Brain microvascular endothelial cell (primary cell): ENCODE measurements around the gene ASPHD1.

Source experiments
- DNase-seq: peaks from one replicate; pipeline ENCODE4 v3.0.0-alpha.2; 2020
- H3K27ac ChIP-seq: fragments of 250-450 bp; sonication (Bioruptor Pico); 2 replicates; pipeline ENCODE4 v1.5.1; 2020; ENCODE audit warnings: mild to moderate bottlenecking, moderate library complexity
- H3K27me3 ChIP-seq: fragments of 250-450 bp; sonication (Bioruptor Pico); replicated peaks from 2 replicates; pipeline ENCODE4 v1.5.1; 2020; ENCODE audit warnings: mild to moderate bottlenecking
- H3K36me3 ChIP-seq: fragments of 250-450 bp; sonication (Bioruptor Pico); replicated peaks from 2 replicates; pipeline ENCODE4 v1.5.1; 2020; ENCODE audit warnings: mild to moderate bottlenecking
- H3K4me3 ChIP-seq: 2 replicates; pipeline ENCODE4 v1.5.1; 2011; ENCODE audit warnings: low read depth, mild to moderate bottlenecking, control low read depth, low read length, moderate library complexity
- in situ Hi-C: cut with HindIII; loops from 2 replicates; pipeline ENCODE4 v1.10.0; 2017; ENCODE audit warnings: low sequenced_read_pairs, low pct_ligation_motif_present
- TF ChIP-seq, protein P1 (sequence below): IDR thresholded peaks from 2 replicates; pipeline ENCODE4 v1.5.1; 2011; ENCODE audit warnings: low read depth, mild to moderate bottlenecking, moderate library complexity, low read length, control low read depth, inconsistent platforms; ENCODE audit errors: missing control alignments

Gene ASPHD1

DNA sequence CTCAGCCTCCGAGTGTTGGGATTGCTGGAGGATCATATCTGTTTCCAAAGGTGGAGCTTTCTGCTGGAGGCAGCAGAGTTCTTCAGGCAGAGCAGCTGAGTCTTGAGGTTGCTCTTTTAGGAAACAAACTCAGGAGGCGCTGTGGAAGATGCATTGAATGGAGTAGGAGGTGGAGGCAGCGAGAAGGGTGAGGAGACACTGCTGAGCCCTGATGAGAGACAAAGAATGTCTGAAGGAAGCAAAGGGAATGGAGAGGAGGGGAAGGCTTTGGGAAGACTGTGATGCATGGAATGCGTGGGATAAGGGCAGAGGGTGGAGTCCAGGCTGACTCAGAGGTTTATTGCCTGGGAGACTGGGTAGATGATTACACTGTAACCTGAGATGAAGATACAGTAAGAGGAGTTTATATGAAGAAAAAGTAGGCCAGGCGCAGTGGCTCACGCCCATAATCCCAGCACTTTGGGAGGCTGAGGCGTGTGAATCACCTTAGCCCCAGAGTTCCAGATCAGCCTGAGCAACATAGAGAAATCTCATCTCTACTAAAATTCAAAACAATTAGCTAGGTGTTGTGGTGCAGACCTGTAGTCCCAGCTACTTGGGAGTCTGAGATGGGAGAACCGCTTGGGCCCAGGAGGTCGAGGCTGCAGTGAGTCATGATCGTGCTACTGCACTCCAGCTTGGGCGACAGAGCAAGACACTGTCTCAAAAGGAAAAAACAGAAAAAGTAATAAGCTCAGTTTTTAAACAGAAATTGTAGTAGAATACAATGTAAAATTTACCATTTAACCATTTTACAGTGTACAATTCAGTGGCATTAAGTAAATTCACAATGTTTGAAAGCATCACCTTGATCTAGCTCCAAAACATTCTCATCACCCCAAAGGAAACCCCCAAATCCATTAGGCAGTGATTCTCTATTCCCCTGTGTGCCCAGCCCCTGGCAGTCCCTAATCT lies 43.8 kb downstream of the ASPHD1 start:
- Histone ChIP-seq H3K27ac (peak overlapping the region; percentile 93), H3K4me3 (no peak overlapping the region), H3K27me3 (no peaks in the 10 kb centered on the region), H3K36me3 (no peaks in the 10 kb centered on the region)
- peak; percentile 98 for DNase-seq
- in situ Hi-C loops = no loop called here
- TF ChIP-seq, protein P1, sequence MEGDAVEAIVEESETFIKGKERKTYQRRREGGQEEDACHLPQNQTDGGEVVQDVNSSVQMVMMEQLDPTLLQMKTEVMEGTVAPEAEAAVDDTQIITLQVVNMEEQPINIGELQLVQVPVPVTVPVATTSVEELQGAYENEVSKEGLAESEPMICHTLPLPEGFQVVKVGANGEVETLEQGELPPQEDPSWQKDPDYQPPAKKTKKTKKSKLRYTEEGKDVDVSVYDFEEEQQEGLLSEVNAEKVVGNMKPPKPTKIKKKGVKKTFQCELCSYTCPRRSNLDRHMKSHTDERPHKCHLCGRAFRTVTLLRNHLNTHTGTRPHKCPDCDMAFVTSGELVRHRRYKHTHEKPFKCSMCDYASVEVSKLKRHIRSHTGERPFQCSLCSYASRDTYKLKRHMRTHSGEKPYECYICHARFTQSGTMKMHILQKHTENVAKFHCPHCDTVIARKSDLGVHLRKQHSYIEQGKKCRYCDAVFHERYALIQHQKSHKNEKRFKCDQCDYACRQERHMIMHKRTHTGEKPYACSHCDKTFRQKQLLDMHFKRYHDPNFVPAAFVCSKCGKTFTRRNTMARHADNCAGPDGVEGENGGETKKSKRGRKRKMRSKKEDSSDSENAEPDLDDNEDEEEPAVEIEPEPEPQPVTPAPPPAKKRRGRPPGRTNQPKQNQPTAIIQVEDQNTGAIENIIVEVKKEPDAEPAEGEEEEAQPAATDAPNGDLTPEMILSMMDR = peak; percentile 70

DNA sequence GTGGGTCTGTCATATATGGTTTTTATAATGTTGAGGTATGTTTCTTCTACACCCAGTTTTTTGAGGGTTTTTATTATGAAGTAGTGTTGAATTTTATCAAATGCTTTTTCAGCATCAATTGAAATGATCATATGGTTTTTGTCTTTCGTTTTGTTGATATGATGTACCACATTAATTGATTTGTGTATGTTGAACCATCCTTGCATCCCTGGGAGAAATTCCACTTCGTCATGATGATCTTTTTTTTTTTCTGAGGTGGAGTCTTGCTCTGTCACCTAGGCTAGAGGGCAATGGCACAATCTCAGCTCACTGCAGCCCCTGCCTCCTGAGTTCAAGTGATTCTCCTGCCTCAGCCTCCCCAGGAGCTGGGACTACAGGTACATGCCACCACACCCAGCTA lies 47.6 kb downstream of the ASPHD1 start:
- Histone ChIP-seq H3K4me3 (no peak overlapping the region), H3K27me3 (no peaks in the 10 kb centered on the region), H3K27ac (no peak overlapping the region), H3K36me3 (no peaks in the 10 kb centered on the region)
- TF ChIP-seq, protein P1 = no peak
- no peak for DNase-seq
- in situ Hi-C loops = no loop called here

DNA sequence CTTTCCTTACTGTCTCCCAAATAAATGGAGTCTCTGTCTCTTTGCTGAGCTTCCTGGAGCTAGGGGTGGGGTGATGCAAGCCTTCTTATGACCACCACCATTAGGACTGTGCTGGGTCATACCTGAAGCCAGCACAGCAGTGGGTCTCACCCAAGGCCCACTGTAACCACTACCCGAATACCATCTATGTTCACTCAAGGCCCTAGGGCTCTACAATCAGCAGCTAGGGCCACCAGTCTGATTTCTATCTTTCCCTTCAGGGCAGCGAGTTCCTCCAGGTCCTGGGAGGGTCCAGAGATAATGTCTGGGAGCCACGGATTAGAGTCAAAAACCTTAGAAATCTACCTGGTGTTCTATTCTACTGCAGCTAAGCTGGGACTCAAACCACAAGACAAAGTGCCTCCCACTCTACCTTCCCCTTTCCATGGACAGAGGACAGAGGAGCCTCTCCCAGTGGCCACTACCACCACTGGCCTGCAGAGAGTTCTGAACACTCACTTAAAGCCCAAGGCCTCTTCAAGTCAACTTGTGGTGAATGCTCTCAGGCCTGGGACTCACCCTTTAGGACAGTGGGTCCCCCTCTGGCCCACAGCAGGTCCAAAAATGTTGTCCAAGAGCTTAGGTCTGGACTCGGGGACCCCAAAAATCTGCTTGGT lies 50.6 kb downstream of the ASPHD1 start:
- in situ Hi-C loops = no loop called here
- TF ChIP-seq, protein P1 = no peak
- H3K27ac ChIP-seq = no peak overlapping the region
- no peaks in the 10 kb centered on the region for H3K27me3 ChIP-seq
- no peak overlapping the region for H3K4me3 ChIP-seq
- no peaks in the 10 kb centered on the region for H3K36me3 ChIP-seq
- DNase-seq = no peak

DNA sequence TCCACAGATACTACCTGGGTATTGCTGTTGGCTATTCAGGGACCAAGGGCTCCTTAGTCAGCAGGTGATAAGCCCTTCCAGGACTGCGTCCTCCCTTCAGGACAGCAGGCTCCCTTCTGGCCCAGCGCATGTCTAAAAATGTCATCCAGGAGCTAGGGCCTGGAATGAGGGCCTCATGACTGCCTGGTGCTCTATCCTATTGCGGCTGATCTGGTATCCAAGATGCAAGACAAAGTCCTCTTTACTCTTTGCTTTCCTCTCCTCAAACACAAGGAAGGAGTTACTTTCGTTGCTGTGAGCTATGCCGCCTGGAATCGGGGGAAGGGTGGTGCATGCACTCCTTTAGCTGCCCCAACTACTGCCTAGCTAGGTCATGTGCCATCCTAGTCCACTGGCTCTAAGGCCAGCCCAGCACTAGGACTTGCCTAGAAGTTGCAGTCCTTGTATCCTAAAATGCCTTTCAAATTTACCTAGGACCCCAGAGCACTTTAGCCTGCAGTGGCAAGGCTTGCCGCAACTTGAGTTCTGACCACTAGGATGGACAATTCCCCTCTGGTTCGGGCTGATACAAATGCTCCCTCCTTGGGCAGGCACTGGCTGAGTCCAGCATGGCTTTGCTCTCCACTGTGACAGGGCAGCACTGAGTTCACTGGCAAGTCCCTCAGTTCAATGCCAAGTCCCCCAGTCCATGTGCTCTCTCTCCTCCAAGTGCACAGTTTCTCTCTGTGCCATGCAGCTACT lies 51.5 kb downstream of the ASPHD1 start:
- Histone ChIP-seq H3K27ac (no peak overlapping the region), H3K4me3 (no peak overlapping the region), H3K27me3 (no peaks in the 10 kb centered on the region), H3K36me3 (no peaks in the 10 kb centered on the region)
- DNase-seq = no peak
- TF ChIP-seq, protein P1 = peak; percentile 31
- in situ Hi-C loops = no loop called here
